GM12878 (cell line): Measurements from ENCODE around the gene IGFL3. TPM values are rescaled to one million over a fixed set of nuclear protein-coding genes. Genes with fewer than 3 reads are reported as not detected.

Source experiments
- ATAC-seq: fragments of 200-7000 bp; cut with Tn5 transposase; 3 replicates; pipeline ENCODE4 v1.9.1; 2020; ENCODE audit warnings: mild to moderate bottlenecking, moderate library complexity
- BruUV-seq: library from RNA; stranded (reverse); fragments of 400-500 nt; replicated peaks from 2 replicates; lab custom pipeline; 2021; lab: Mats Ljungman, UMichigan
- CTCF ChIA-PET: fragments of 300-600 bp; sonication (Branson Sonifier 250); formaldehyde crosslinking; extraction: SDS; loops from one replicate; lab custom pipeline; 2021; ENCODE audit warnings: inconsistent platforms; lab: Yijun Ruan, JAX
- POLR2A ChIA-PET: fragments of 350-600 bp; formaldehyde crosslinking; extraction: SDS; loops from one replicate; lab custom pipeline; 2021; ENCODE audit warnings: inconsistent platforms; lab: Charles Lee
- RAD21 ChIA-PET: fragments of 300-600 bp; sonication (Branson Sonifier 250); formaldehyde crosslinking; loops from one replicate; lab custom pipeline; 2023; ENCODE audit warnings: antibody characterized with exemption; ENCODE audit not compliant: unreplicated experiment; lab: Charles Lee
- SMC1A ChIA-PET: fragments of 300-600 bp; sonication (Branson Sonifier 250); formaldehyde crosslinking; loops from one replicate; lab custom pipeline; 2023; ENCODE audit not compliant: unreplicated experiment, uncharacterized antibody; lab: Charles Lee
- DNase-seq: peaks from one replicate; pipeline ENCODE4 v3.0.0-alpha.2; 2011; ENCODE audit warnings: low read depth, low spot score
- FAIRE-seq: peaks from 3 replicates; lab custom pipeline; 2011; peaks lifted over from hg19 to GRCh38; lab: Jason Lieb, UNC
- H2AFZ ChIP-seq: 2 replicates; pipeline ENCODE4 v1.6.0; 2011; ENCODE audit warnings: low read depth, low read length, control low read depth; ENCODE audit not compliant: control insufficient read depth
- H3K27ac ChIP-seq: 2 replicates; pipeline ENCODE4 v1.5.1; 2011; ENCODE audit warnings: control low read depth; ENCODE audit not compliant: control insufficient read depth, insufficient read depth
- H3K27me3 ChIP-seq, 2 experiments: replicated peaks in 1 of 2; 2 replicates each; pipeline versions ENCODE4 v1.6.0 to v1.6.1; 2011; ENCODE audit warnings: low read length in 1 of 2; ENCODE audit not compliant: control insufficient read depth in 2 of 2, insufficient read depth in 2 of 2
- H3K36me3 ChIP-seq, 2 experiments: 2 replicates each; pipeline ENCODE4 v1.5.1; 2011; ENCODE audit warnings: low read length in 1 of 2; ENCODE audit not compliant: control insufficient read depth in 2 of 2, insufficient read depth in 2 of 2
- H3K4me1 ChIP-seq: 2 replicates; pipeline ENCODE4 v1.6.1; 2011; ENCODE audit warnings: mild to moderate bottlenecking, low read length, moderate library complexity, mixed read lengths; ENCODE audit not compliant: control insufficient read depth, insufficient read depth
- H3K4me2 ChIP-seq: 2 replicates; pipeline ENCODE4 v1.6.0; 2011; ENCODE audit warnings: control low read depth; ENCODE audit not compliant: control insufficient read depth, insufficient read depth
- H3K4me3 ChIP-seq: fragments of 200-600 bp; sonication (generic); 2 replicates; pipeline ENCODE4 v1.5.1; 2016
- H3K79me2 ChIP-seq: 2 replicates; pipeline ENCODE4 v1.6.0; 2011; ENCODE audit warnings: low read length; ENCODE audit not compliant: control insufficient read depth, insufficient read depth
- H3K9ac ChIP-seq: 2 replicates; pipeline ENCODE4 v1.8.0; 2011; ENCODE audit warnings: low read length, control low read depth, mixed read lengths; ENCODE audit not compliant: control insufficient read depth, insufficient read depth
- H3K9me3 ChIP-seq: replicated peaks from 3 replicates; pipeline ENCODE4 v1.5.1; 2011; ENCODE audit warnings: mild to moderate bottlenecking, low read length; ENCODE audit not compliant: control insufficient read depth, insufficient read depth
- H4K20me1 ChIP-seq: 2 replicates; pipeline ENCODE4 v1.6.0; 2011; ENCODE audit not compliant: control insufficient read depth, insufficient read depth
- RAD21 ChIP-seq: IDR thresholded peaks from 2 replicates; pipeline ENCODE4 v1.6.1; 2011; ENCODE audit warnings: mild to moderate bottlenecking, low read depth, low read length, moderate library complexity; ENCODE audit not compliant: insufficient read depth
- SMC3 ChIP-seq: IDR thresholded peaks from 2 replicates; pipeline ENCODE4 v1.6.1; 2011; ENCODE audit warnings: low read length, improper control_type of control experiment, borderline replicate concordance
- YY1 ChIP-seq: IDR thresholded peaks from 2 replicates; pipeline ENCODE4 v1.6.1; 2011; ENCODE audit warnings: low read depth, mild to moderate bottlenecking, low read length
- WGBS: methylation state at CpG from one replicate; pipeline ENCODE4 v1.1.6; 2016; ENCODE audit warnings: low lambda C conversion rate; ENCODE audit not compliant: insufficient replicate concordance, insufficient coverage; ENCODE audit errors: missing lambda C conversion rate; 5-methylcytosine and 5-hydroxymethylcytosine counted together
- in situ Hi-C: fragments of 300-500 bp; cut with MboI; formaldehyde crosslinking; loops from 9 replicates; pipeline ENCODE4 v1.14.3; 2018; ENCODE audit warnings: mixed read lengths
- intact Hi-C: fragments of 100-400 bp; cut with micrococcal nuclease; formaldehyde crosslinking; loops from one replicate; pipeline ENCODE4 v1.14.2; 2022; ENCODE audit not compliant: unreplicated experiment
- polyA plus RNA-seq, 11 experiments: library from polyadenylated mRNA; depleted of rRNA in 4 of 11; unstranded in 6 of 11; stranded (reverse) in 5 of 11; fragments of >200 nt; fragmentation: Nextera tagmentation in 4 of 11; fragmentation: Illumina TruSeq in 1 of 11; extraction: Ambion mirVana in 4 of 11; extraction: Trizol in 1 of 11; gene quantifications; 1 replicate in 1 of 11; 2 replicates in 10 of 11; pipeline versions ENCODE4 v1.2.1 to v1.2.3, GENCODE V29; 2011 to 2016; ENCODE audit warnings: inconsistent platforms in 2 of 11, missing spikeins in 2 of 11, low read depth in 1 of 11
- total RNA-seq, 4 experiments: library from RNA; depleted of rRNA in 3 of 4; stranded (reverse); fragments of >200 nt in 3 of 4; fragmentation: Illumina TruSeq in 1 of 4; extraction: Trizol in 1 of 4; gene quantifications; 2 replicates each; pipeline versions ENCODE4 v1.2.1 to v1.2.3, GENCODE V29; 2013 to 2021
- TF ChIP-seq, protein P1 (sequence below): fragments of 450-650 bp; IDR thresholded peaks from 2 replicates; pipeline ENCODE4 v1.6.1; 2017; ENCODE audit warnings: antibody characterized with exemption, mild to moderate bottlenecking, moderate library complexity
- TF ChIP-seq, protein P2 (sequence below), 3 experiments: IDR thresholded peaks in 2 of 3; conservative IDR thresholded peaks in 1 of 3; 2 replicates each; pipeline ENCODE4 v1.5.1; 2011; ENCODE audit warnings: low read depth in 3 of 3, low read length in 3 of 3, mild to moderate bottlenecking in 3 of 3, control low read depth in 2 of 3, moderate library complexity in 2 of 3, inconsistent platforms in 1 of 3, mixed read lengths in 1 of 3; ENCODE audit not compliant: control insufficient read depth in 2 of 3, insufficient read depth in 1 of 3; ENCODE audit errors: extremely low read depth in 1 of 3

IGFL3 gene
- total and polyA plus RNA-seq, 10 of the 15 experiments (the other 5 are each of a cell fraction or from before 2014, with no cell fraction given) = not detected

DNA sequence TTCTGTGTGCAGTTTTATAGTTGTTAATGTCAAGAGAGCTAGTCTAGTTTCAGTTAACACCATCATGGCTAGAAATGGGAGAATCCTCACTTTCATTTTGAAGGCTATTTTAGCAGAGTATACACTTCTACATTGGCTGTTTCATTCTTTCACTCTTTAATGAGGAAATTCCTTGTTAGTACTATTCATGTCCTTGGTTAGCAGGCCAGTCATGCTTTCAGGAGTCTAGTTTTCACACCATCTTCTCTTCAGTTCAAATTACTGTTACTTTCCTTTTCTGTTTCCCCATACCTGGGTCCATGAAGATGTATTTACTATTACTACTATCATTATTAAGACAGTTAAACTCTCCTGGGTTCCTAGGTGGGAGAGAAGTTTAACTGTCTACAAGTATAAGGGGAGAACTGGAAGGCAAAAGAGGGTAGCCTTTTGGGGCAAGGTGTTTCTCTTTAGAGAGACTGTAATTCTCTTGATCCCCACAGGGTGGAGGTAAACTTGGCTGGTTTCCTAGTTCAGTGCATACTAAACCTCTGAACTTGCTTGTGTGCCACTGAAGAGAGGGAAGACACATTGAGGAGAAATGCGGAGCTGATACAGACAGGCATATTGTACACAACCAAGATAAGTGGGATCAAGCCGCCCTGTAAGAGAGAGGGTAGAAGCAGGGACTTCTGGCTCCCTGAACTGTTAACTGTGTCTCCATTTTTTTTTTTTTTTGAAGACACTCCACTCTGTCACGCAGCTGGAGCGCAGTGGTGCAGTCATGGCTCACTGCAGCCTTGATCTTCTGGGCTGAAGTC is 42.4 kb downstream of the IGFL3 start:
- TF ChIP-seq, protein P1, sequence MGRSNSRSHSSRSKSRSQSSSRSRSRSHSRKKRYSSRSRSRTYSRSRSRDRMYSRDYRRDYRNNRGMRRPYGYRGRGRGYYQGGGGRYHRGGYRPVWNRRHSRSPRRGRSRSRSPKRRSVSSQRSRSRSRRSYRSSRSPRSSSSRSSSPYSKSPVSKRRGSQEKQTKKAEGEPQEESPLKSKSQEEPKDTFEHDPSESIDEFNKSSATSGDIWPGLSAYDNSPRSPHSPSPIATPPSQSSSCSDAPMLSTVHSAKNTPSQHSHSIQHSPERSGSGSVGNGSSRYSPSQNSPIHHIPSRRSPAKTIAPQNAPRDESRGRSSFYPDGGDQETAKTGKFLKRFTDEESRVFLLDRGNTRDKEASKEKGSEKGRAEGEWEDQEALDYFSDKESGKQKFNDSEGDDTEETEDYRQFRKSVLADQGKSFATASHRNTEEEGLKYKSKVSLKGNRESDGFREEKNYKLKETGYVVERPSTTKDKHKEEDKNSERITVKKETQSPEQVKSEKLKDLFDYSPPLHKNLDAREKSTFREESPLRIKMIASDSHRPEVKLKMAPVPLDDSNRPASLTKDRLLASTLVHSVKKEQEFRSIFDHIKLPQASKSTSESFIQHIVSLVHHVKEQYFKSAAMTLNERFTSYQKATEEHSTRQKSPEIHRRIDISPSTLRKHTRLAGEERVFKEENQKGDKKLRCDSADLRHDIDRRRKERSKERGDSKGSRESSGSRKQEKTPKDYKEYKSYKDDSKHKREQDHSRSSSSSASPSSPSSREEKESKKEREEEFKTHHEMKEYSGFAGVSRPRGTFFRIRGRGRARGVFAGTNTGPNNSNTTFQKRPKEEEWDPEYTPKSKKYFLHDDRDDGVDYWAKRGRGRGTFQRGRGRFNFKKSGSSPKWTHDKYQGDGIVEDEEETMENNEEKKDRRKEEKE = no peak
- TF ChIP-seq YY1 (0 out of 2 replicates have a peak, but pooled peaks have one; percentile 10), SMC3 (peak; percentile 82), RAD21 (peak; percentile 68)
- TF ChIP-seq, protein P2, sequence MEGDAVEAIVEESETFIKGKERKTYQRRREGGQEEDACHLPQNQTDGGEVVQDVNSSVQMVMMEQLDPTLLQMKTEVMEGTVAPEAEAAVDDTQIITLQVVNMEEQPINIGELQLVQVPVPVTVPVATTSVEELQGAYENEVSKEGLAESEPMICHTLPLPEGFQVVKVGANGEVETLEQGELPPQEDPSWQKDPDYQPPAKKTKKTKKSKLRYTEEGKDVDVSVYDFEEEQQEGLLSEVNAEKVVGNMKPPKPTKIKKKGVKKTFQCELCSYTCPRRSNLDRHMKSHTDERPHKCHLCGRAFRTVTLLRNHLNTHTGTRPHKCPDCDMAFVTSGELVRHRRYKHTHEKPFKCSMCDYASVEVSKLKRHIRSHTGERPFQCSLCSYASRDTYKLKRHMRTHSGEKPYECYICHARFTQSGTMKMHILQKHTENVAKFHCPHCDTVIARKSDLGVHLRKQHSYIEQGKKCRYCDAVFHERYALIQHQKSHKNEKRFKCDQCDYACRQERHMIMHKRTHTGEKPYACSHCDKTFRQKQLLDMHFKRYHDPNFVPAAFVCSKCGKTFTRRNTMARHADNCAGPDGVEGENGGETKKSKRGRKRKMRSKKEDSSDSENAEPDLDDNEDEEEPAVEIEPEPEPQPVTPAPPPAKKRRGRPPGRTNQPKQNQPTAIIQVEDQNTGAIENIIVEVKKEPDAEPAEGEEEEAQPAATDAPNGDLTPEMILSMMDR (IDR thresholded peaks at IDR 0.05 in 2 of 3, conservative IDR thresholded peaks at IDR 0.05 in 1 of 3; ENCODE audit: control insufficient read depth in 2 of 3, extremely low read depth in 1 of 3, insufficient read depth in 1 of 3, low read depth in 3 of 3, low read length in 3 of 3) = peak; percentile 58 to 64 (median 62)
- peak; percentile 85 for ATAC-seq
- in situ Hi-C loops (loop anchor here (5.0 kb wide), 2 partner anchors 105 to 185 kb away; no protein-coding TSS in a partner anchor), intact Hi-C loops (loop anchor here (1.0 kb wide), 2 partner anchors 107 to 183 kb away; no protein-coding TSS in a partner anchor)
- FAIRE-seq = peak; percentile 83
- Histone ChIP-seq H2AFZ (no peak overlapping the region), H3K4me1 (no peaks in the 10 kb centered on the region), H3K4me3 (no peak overlapping the region), H3K9me3 (peaks cover 3% of the 10 kb centered on the region; the same call in 1 of the 3 replicates), H4K20me1 (no peaks in the 10 kb centered on the region), H3K79me2 (no peaks in the 10 kb centered on the region), H3K9ac (no peak overlapping the region), H3K27ac (no peak overlapping the region), H3K4me2 (no peak overlapping the region), H3K36me3 (no peaks in the 10 kb centered on the region), H3K27me3 (peaks cover 3% of the 10 kb centered on the region in 2 experiments; a peak in 3 of 4 replicates)
- 43% methylated on average over 4 of the region's 4 CpGs for WGBS
- DNase-seq = peak; percentile 8
- ChIA-PET SMC1A (interaction anchor here (0.8 to 1.4 kb wide), 8 partner anchors 35 to 1894 kb away, joined by 3 to 6 read pairs (median 4); no protein-coding TSS in a partner anchor), RAD21 (interaction anchor here (0.7 to 2.4 kb wide), 6 partner anchors 8 to 183 kb away, joined by 3 to 18 read pairs (median 4); no protein-coding TSS in a partner anchor), CTCF (interaction anchor here (0.7 to 8.0 kb wide), 19 partner anchors 9 to 198 kb away, joined by 3 to 105 read pairs (median 4); partner anchors contain the start of gene IGFL2), POLR2A (interaction anchor here (0.6 to 0.9 kb wide), 2 partner anchors 107 to 189 kb away, joined by 3 read pairs; no protein-coding TSS in a partner anchor)
- BruUV-seq = no TSS peak
